Measurements from ENCODE around the gene ZFP57. TPM values are rescaled to one million over a fixed set of nuclear protein-coding genes. Genes with fewer than 3 reads are reported as not detected.

The ZFP57 gene
- total RNA-seq, 2 donors from 2014 or later, result 0.30 to 12.6 TPM

DNA sequence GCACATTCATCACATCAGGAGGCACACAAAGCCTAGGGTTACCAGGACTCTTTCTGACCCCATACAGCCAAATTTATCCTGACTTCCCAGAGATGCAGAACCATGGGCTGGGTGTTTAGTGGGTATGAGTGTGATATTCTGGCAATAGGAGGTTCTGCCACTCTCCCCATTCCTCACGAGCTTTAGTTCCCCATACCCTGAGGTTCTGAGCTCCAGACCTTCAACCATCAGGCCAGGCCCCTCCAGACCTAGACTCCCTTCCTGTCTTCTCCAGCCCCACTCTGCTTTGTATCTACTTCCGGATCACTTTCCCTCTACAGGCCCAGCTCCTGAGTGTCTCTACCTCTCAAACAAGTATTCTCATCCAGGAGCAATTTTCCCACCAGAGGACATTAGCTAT is 46.7 kb upstream of the ZFP57 start:
- Histone ChIP-seq H3K27me3 (no peaks in the 10 kb centered on the region), H3K27ac (no peak overlapping the region), H3K9me3 (no peaks in the 10 kb centered on the region), H3K4me1 (peaks cover 0 to 22% of the 10 kb centered on the region in 2 donors), H3K4me3 (no peak overlapping the region), H3K36me3 (peaks cover 14% of the 10 kb centered on the region)
- DNase-seq (ENCODE audit: low spot score), result no peak
- TF ChIP-seq, protein P1, sequence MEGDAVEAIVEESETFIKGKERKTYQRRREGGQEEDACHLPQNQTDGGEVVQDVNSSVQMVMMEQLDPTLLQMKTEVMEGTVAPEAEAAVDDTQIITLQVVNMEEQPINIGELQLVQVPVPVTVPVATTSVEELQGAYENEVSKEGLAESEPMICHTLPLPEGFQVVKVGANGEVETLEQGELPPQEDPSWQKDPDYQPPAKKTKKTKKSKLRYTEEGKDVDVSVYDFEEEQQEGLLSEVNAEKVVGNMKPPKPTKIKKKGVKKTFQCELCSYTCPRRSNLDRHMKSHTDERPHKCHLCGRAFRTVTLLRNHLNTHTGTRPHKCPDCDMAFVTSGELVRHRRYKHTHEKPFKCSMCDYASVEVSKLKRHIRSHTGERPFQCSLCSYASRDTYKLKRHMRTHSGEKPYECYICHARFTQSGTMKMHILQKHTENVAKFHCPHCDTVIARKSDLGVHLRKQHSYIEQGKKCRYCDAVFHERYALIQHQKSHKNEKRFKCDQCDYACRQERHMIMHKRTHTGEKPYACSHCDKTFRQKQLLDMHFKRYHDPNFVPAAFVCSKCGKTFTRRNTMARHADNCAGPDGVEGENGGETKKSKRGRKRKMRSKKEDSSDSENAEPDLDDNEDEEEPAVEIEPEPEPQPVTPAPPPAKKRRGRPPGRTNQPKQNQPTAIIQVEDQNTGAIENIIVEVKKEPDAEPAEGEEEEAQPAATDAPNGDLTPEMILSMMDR (IDR thresholded peaks at IDR 0.05), result no peak

DNA sequence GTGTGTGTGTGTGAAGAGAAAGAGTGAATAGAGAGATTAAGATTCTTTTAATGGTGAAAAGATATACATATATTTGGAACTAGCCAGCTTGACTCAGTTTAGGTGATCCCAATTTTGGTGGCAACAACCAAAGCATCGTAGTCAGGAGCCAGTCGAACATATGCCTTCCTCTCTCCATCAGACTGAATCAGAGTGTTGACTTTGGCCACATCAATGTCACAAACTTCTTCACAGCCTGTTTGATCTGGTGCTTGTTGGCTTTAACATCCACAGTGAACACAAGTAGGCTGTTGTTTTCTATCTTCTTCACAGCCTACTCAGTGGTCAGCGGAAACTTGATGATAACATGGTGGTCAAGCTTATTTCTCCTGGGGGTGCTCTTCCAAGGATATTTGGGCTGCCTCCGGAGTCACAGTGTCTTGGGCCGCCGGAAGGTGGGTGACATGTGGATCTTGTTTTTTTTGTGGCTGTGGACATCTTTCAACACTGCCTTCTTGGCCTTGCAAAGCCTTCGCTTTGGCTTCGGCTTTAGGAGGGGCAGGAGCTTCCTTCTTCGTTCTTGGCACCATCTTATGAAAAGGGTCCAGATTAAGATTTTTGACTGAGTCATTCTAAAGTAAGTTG is 45.7 kb upstream of the ZFP57 start:
- no peaks in the 10 kb centered on the region for H3K9me3 ChIP-seq
- peaks cover 0 to 22% of the 10 kb centered on the region in 2 donors for H3K4me1 ChIP-seq
- H3K4me3 ChIP-seq, result no peak overlapping the region
- H3K27me3 ChIP-seq, result no peaks in the 10 kb centered on the region
- no peak overlapping the region for H3K27ac ChIP-seq
- H3K36me3 ChIP-seq, result peaks cover 14% of the 10 kb centered on the region
- no peak for DNase-seq (ENCODE audit: low spot score)
- TF ChIP-seq, protein P1 (IDR thresholded peaks at IDR 0.05), result no peak

GRCh38 chr6:29726001-29726400 is 45.0 kb upstream of the ZFP57 start:
- H3K9me3 ChIP-seq, result no peaks in the 10 kb centered on the region
- no peak for DNase-seq (ENCODE audit: low spot score)
- H3K36me3 ChIP-seq, result peaks cover 14% of the 10 kb centered on the region
- peaks cover 0 to 22% of the 10 kb centered on the region in 2 donors for H3K4me1 ChIP-seq
- no peaks in the 10 kb centered on the region for H3K27me3 ChIP-seq
- H3K4me3 ChIP-seq, result no peak overlapping the region
- TF ChIP-seq, protein P1 (IDR thresholded peaks at IDR 0.05), result no peak
- no peak overlapping the region for H3K27ac ChIP-seq

DNA sequence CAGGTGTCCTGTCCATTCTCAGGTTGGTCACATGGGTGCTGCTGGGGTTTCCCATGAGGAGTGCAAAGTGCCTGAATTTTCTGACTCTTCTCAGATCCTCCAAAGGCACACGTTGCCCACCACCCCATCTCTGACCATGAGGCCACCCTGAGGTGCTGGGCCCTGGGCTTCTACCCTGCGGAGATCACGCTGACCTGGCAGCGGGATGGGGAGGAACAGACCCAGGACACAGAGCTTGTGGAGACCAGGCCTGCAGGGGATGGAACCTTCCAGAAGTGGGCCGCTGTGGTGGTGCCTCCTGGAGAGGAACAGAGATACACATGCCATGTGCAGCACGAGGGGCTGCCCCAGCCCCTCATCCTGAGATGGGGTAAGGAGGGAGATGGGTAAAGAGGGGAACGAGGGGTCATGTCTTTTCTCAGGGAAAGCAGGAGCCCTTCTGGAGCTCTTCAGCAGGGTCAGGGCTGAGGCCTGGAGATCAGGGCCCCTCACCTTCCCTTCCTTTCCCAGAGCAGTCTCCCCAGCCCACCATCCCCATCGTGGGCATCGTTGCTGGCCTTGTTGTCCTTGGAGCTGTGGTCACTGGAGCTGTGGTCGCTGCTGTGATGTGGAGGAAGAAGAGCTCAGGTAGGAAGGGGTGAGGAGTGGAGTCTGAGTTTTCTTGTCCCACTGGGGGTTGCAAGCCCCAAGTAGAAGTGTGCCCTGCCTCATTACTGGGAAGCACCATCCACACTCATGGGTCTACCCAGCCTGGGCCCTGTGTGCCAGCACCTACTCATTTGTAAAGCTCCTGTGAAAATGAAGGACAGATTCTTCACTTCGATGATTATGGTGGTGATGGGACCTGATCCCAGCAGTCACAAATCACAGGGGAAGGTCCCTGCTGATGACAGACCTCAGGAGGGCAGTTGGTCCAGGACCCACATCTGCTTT is 44.3 kb upstream of the ZFP57 start:
- TF ChIP-seq, protein P1 (IDR thresholded peaks at IDR 0.05), result no peak
- Histone ChIP-seq H3K36me3 (peaks cover 14% of the 10 kb centered on the region), H3K9me3 (no peaks in the 10 kb centered on the region), H3K27ac (no peak overlapping the region), H3K4me1 (peaks cover 0 to 22% of the 10 kb centered on the region in 2 donors), H3K27me3 (no peaks in the 10 kb centered on the region), H3K4me3 (peak overlapping the region in 1 of 2 donors; percentile 82)
- no peak for DNase-seq (ENCODE audit: low spot score)

GRCh38 chr6:29723666-29724588 is 43.0 kb upstream of the ZFP57 start:
- TF ChIP-seq, protein P1 (IDR thresholded peaks at IDR 0.05), result no peak
- peaks cover 0 to 22% of the 10 kb centered on the region in 2 donors for H3K4me1 ChIP-seq
- peak overlapping the region; percentile 85 to 92 for H3K27ac ChIP-seq
- peaks cover 14% of the 10 kb centered on the region for H3K36me3 ChIP-seq
- no peak for DNase-seq (ENCODE audit: low spot score)
- peak overlapping the region; percentile 82 to 83 for H3K4me3 ChIP-seq
- no peaks in the 10 kb centered on the region for H3K27me3 ChIP-seq
- H3K9me3 ChIP-seq, result no peaks in the 10 kb centered on the region
